HG02870 (cell line): ENCODE results near the gene DCHS1.
A peak's percentile ranks its signal among the peaks of the same experiment; 100 is the strongest.

Experiments used
- ATAC-seq: cut with Tn5 transposase; IDR thresholded peaks from one replicate; pipeline ENCODE4 v1.9.1; 2021; ENCODE audit warnings: mild to moderate bottlenecking, moderate library complexity; ENCODE audit not compliant: unreplicated experiment

DCHS1 gene

GRCh38 chr11:6612213-6613041 is 43.2 kb downstream of the DCHS1 start, which contains the start of gene TAF10:
TSS of gene TAF10 (minus strand) at chr11:6612216. CDS start at chr11:6612189, 27 bp downstream.
- peak; percentile 84 for ATAC-seq

DNA sequence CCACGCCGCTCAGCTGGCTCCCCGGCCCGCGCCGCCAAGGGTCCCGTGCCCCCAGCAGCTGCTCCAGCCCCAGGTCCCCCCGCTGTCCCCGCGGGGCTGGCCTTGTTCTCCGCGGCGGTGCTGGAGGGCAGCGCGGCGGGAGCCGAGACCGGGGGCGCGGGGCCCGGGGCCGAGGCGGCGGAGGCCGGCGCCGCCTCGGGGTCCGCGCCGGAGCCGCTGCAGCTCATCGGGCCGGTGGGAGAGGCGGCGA is 43.7 kb downstream of the DCHS1 start:
- ATAC-seq = peak; percentile 5

GRCh38 chr11:6611092-6611962 is 44.3 kb downstream of the DCHS1 start:
- ATAC-seq = no peak

- ATAC-seq = no peak
Observed at GRCh38 chr11:6610591-6610990, 45.0 kb downstream of the DCHS1 start.

- no peak for ATAC-seq
Observed at GRCh38 chr11:6609502-6610015, 46.0 kb downstream of the DCHS1 start.

GRCh38 chr11:6608726-6609501 is 46.7 kb downstream of the DCHS1 start:
- no peak for ATAC-seq

DNA sequence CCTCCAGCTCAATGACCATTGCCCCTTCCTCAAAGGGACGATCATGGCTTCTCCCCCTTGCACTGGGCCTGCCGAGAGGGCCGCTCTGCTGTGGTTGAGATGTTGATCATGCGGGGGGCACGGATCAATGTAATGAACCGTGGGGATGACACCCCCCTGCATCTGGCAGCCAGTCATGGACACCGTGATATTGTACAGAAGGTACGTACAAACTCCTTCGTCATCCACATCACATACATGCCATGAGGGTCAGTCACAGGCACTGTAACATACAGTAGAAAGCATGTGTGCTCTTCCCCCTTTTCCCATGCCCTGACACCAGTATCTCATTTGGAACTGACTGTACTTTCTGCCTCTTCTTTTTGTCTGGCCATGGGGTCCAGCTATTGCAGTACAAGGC is 47.6 kb downstream of the DCHS1 start:
- no peak for ATAC-seq

DNA sequence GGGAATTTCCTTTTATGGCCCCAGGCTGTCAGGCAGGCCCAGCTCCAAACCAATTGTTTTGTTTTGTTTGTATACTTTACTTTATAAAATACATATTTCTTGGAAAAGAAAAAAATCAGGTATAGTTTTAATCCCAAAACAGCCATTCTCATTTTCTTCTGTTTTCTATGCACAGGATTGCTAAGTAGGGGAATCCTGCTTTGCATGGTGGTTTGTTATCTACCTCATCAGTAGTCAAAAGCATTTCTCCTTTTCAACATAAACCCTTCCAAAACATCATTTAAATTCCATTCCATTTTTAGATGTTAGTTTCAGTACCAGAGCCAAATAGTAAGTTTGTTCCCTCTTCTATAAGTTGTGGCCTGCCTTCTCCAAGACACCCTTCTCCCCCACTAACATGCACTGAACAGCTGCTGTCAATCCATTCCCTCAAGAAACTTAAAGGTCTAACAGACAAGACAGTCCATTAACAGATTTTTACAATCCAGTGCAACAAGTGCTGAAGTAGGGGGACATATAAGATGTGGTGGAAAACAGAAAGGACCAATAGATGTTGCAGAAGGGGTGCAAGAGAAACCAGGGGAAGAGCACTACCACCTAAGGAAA is 48.3 kb downstream of the DCHS1 start:
- ATAC-seq = no peak

DNA sequence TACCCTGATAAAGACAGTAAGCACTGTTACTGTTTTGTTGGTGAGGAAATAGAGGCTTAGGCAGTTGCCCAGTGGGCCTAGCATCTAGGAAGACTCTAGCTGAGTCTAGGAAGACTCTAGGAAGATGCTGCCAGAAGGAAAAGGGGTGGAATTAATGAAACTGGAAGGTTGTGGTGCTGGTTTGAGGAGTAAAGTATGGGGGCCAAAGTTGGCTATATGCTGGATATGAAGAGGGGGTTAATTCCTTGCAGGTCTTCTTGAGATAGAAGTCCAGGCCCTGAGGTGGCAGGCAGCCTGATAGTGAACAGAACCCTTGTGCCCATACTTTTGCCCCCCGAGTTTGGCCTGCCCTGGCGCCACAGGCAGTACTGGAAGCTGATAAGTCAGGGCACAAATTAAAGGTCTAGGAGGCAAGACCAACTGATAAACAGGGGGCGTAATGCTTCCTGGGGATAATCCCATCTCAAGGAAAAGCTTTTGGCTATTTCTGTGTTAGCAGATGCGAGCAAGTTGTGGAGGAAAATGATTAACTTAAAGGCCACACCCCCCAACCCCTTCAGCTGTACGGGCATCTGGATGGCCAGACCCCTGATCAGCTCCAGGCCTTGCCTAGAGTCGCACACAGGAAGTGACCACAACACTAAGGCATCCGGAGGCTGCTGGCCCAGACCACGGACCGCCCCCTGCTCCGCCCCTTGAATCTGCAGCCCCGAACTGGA is 49.0 kb downstream of the DCHS1 start:
- ATAC-seq = peak; percentile 36

- no peak for ATAC-seq
Observed at GRCh38 chr11:6604790-6605189, 50.8 kb downstream of the DCHS1 start.

DNA sequence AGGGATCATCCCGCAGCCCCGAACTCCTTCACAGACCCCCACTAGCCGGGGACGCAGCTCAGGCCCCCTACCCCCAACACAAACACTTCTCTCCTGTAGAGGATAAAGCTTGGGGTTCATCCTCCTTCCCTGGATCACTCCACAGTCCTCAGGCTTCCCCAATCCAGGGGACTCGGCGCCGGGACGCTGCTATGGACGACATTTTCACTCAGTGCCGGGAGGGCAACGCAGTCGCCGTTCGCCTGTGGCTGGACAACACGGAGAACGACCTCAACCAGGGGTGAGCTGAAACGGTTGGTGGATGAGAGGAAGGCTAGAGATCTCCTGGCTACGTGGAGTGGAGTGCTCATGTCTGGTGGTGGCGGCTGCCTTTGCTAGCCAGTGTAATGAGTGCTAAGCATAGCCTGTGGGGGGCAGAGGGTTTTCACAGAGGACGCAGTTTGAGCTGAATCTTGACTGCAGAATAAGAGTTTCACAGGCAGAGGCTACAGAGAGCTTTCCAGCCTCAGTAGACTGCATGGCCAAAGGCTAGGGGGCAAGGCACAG is 51.5 kb downstream of the DCHS1 start:
- peak; percentile 39 for ATAC-seq

DNA sequence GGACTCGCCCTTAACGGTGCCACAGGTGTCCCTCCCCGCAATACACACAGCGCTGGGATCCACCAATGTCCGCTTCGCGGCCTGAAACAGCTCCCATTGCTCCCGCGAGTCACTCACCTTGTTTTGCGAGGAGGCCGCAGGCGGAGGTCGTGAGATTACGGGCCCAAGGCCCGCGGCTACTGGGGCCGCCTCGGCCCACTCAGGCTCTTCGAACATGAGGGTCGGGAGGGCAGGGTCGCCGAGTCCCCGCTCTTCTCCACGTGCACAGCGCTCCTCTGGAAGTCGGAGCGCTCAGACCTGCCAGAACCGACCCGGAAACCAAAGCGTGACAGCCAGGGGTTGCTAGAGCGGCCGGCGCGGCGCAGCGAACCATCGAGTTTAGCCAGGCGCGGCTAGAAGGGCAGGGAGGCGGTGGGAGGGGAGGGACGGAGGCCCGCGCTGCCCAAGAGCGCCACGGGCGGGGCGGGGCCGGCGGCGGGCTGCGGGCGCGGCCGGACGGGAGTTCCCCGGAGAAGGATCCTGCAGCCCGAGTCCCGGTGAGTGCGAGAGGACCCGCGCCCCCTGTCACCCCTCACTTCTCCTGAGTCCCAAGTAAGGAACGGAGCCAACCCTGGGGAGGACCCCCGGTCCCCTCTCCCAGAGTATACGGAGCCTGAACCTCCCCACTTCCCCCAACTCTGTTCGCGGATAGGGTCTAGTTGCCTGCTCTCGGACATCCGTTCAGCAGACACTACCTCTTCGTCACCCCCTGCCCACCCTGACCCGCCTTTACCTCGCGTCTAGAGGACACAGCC is 52.1 kb downstream of the DCHS1 start, which contains the start of the genes ILK and RRP8:
ILK (plus strand) TSS at position 488 of the 794 bp plus-strand sequence. CDS start 498 bp downstream, outside the sequence.
RRP8 (minus strand) TSS at position 330 of the 794 bp plus-strand sequence; CDS start at position 216, 114 bp downstream.
- peak; percentile 67 for ATAC-seq

GRCh38 chr11:6602096-6602940 is 53.3 kb downstream of the DCHS1 start:
- ATAC-seq = no peak

- no peak for ATAC-seq
Observed at GRCh38 chr11:6601041-6601461, 54.6 kb downstream of the DCHS1 start.

- ATAC-seq = no peak
Observed at GRCh38 chr11:6599881-6600390, 55.7 kb downstream of the DCHS1 start.

DNA sequence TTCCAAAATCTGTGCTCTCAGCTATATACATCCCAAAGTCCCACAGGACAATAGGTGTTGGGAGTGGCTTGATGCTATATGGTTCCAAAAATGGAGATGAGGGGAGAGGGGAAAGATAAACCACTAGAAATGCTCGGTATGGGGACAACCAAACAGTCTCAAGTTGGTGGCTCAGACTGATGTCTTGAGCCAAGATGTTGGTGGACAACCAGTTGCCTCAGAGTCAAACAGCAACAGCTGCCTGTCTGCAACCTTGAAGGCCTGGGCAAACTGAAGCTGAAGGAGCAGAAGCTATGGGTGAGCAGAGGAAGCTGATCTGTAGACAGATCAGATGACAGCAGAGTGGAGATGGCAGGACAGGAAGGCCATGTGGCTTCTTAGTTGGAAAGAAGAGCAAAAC is 56.2 kb downstream of the DCHS1 start:
- no peak for ATAC-seq

GRCh38 chr11:6598555-6598954 is 57.1 kb downstream of the DCHS1 start:
- ATAC-seq = no peak
